Activated CD4-positive, CD25-positive, alpha-beta regulatory T cell treated with anti-CD3 and anti-CD28 coated beads, Interleukin-2, amount 50 U/mL, for 16 hours (primary cell): ENCODE measurements around the gene BEND4.

Source experiments
- DNase-seq: peaks from one replicate; pipeline ENCODE4 v3.0.0-alpha.2; 2020; ENCODE audit warnings: low read depth, low spot score

Gene BEND4

DNA sequence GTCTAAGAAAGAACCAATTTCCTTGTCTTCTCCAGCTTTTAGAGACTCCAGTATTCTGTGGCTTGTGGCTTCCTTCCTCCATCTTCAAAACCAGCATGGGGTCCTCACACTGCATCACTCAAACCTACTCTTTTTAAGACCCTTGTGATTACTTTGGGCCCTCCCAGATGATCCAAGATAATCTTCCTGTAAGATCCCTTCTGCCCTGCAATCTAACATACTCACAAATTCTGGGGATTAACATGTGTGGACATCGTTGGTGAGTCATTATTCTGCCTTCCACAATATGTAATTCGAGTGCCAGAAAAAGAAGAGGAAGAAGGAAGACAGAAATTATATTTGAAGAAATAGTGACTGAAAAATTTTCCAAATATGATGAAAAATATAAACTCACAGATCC lies 47.9 kb downstream of the BEND4 start:
- no peak for DNase-seq

DNA sequence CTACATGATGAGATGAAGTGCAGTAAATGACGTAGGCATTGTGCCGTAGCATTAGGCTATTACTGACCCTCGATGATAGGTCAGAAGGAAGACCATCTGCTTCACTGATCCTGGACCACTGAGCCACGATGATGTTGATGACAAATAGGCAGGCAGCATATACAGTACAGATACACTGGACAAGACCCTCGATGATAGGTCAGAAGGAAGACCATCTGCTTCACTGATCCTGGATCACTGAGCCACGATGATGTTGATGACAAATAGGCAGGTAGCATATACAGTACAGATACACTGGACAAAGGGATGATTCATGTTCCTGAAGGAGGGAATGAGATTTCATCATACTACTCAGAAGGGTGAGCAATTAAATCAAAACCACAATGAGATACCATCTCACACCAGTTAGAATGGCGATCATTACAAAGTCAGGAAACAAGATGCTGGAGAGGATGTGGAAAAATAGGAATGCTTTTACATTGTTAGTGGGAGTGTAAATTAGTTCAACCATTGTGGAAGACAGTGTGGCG lies 50.9 kb downstream of the BEND4 start:
- no peak for DNase-seq

DNA sequence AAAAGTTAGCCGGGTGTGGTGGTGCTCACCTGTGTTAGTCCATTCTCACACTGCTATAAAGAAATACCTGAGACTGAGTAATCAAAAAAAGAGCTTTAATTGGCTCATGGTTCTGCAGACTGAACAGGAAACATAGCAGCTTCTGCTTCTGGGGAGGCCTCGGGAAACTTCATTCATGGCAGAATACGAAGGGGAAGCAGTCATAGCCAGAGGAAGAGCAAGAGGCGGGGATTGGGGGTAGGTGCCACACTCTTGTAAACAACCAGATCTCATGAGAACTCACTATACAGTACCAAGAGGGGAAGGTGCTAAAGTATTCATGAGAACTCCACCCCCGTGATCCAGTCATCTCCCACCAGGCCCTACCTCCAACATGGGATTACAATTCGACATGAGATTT lies 64.1 kb downstream of the BEND4 start:
- DNase-seq = no peak

DNA sequence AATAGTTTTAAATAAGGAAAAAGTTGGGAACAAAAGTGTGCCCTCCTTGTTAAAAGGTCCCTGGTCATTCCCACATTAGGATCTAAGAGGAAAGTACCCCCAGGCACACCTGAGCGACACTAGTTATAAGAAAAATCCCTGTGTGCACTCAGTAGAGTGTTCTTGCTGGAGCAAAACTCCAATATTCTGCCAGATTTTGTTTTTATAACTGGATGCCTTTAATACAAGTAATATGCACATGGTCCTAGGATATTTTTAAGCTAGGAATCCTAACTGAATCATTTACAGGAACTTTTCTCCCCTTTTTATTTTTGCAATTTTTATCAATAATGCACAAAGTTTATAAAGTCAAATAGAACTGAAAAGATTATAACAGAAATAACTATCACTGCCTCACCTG lies 68.6 kb downstream of the BEND4 start:
- DNase-seq = no peak

DNA sequence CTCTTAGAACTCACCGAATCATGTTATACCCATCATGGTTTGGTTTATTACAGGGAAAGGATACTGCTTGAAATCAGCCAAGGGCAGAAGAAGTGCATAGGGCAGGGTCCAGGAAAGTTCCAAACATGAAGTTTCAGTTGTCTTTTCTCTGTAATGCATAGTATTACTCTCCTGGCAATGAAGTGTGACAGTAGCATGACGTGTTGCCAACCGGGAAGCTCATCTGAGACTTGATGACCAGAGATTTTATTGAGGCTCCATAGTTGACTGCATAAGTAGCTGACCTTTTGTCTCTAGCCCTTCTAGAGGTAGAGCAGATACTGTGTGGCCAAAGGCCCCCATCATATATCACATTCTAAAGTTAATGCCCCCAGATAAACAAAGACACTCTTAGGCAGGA lies 72.1 kb downstream of the BEND4 start:
- no peak for DNase-seq

DNA sequence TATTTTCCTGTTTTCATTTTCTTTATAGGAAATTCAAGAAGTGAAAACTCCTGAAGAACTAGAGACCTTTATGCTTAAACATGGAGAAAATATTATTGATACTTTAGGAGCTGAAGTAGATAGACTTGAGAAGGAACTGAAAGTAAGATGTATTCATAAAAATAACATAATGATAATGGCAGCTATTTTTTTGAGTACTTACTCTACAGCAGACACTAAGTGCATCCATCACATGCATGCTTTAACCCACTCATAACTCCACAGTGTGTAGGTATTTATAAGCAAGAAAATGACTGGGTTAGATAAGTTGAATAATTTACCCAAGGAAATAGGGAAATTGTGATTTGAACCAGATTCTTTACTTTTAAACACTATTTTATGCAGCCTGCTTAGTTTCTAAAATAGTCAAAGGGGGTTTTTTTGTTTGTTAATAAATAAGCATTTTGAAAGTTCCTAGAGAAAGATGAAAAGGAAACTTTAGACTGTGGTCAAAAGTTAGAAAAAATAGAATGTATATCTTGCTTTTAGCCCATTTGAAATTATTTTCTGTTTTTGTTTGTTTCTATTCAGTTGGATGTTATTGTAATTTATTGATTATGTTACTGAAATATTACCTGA lies 74.2 kb downstream of the BEND4 start:
- DNase-seq = no peak

DNA sequence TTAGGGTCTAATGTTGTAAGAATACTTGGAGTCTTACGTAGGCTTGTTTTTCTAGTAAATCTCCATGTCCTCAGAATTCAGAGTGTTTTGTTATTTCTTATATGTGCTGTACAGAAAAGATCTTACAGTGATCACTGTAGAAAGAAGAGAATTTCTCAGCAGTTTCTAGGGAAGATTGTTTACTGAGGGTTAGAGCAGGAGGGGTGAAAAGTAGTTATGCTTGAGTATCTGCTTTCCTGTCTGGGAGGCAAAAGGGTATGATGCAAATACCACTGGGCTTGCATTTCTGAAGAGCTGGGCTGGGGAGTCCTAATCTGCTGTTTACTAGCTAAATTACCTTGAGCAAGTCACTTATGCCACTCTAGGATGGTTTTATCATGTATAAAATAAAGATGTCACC lies 78.2 kb downstream of the BEND4 start:
- no peak for DNase-seq

DNA sequence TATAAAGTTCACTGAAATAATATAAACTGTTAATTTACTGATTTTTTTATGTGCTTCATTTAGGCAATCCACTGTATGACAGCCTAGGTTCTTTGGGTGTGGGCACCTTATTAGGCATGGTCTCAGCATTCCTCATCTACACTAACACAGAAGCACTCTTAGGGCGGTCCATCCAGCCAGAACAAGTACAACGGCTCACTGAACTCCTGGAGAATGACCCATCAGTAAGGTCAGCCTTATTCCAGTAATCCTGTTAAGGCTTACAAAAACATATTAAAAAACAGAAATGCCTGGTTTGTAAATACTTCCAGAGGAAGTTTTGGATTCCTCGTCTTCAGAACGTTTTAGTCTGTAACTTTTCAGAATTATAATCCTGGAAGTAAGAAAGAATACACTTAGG lies 82.0 kb downstream of the BEND4 start:
- no peak for DNase-seq

DNA sequence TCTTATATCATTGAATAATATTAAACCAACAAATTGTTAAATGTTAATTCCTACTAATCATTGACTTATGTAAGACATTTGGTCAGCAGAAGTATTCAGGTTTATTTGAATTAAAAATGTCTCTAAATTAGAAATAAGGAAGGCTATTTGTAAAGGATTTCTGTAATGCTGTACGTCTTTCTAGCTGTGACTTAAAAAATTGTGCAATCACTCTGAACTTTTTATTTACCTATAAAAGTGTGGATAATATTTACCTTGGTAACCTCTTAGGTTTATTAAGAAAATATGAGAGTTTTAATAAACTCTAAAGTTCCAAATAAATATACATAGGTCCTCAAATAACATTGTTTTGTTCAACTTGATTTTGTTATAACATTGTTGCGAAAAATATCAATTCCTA lies 85.2 kb downstream of the BEND4 start:
- DNase-seq = no peak

DNA sequence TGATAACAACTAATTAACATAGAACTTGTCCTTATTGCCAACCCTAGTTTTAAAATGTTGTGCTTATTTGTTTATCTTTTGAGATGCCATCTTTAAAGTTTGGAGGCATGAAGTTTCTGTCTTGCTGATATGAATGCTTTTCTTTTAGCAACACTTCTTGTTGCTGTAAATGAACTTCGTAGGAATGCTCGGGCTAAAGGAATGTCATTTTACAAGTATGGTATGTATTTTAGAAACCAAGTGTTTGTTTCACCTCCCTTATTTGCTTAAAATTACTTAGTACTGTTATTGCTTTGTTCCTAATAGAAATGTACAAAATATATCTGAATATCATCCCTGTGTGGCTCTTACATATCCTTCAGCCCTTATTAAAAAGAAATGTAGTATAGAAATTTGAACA lies 86.1 kb downstream of the BEND4 start:
- DNase-seq = no peak
